Erythroblast (primary cell): Measurements from ENCODE around the gene LRRTM1.

Experiments used
- GATA1 ChIP-seq: IDR thresholded peaks from 2 replicates; pipeline ENCODE4 v1.6.1; 2011; ENCODE audit warnings: low read depth, mild to moderate bottlenecking, control low read depth, low read length, moderate library complexity
- POLR2A ChIP-seq: IDR thresholded peaks from 2 replicates; pipeline ENCODE4 v1.6.1; 2011; ENCODE audit warnings: mild to moderate bottlenecking, low read length

- no peak for TF ChIP-seq POLR2A
- no peak for TF ChIP-seq GATA1
These were observed 34.7 kb downstream of the LRRTM1 start for GRCh38 chr2:80269806-80270205.
